HG03097 (cell line): Measurements from ENCODE around the gene PTPRC.
A peak's percentile ranks its signal among the peaks of the same experiment; 100 is the strongest.

Experiments used
- ATAC-seq: cut with Tn5 transposase; IDR thresholded peaks from one replicate; pipeline ENCODE4 v1.9.1; 2021; ENCODE audit not compliant: unreplicated experiment, low FRiP score

Gene PTPRC

GRCh38 chr1:198619375-198620140, 19.3 kb upstream of the PTPRC start:
- ATAC-seq: no peak

GRCh38 chr1:198620218-198620617, 18.6 kb upstream of the PTPRC start:
- no peak for ATAC-seq

GRCh38 chr1:198620951-198621824, 17.7 kb upstream of the PTPRC start:
- peak; percentile 70 for ATAC-seq

- ATAC-seq: no peak
Observed at GRCh38 chr1:198622001-198622400, 16.8 kb upstream of the PTPRC start.

GRCh38 chr1:198623752-198624647, 14.8 kb upstream of the PTPRC start:
- no peak for ATAC-seq

- ATAC-seq: no peak
Observed at GRCh38 chr1:198624648-198624980, 14.2 kb upstream of the PTPRC start.

- ATAC-seq: no peak
Observed at GRCh38 chr1:198627436-198628066, 11.3 kb upstream of the PTPRC start.

- no peak for ATAC-seq
Observed at GRCh38 chr1:198628067-198628455, 10.8 kb upstream of the PTPRC start.

- ATAC-seq: no peak
Observed at GRCh38 chr1:198629610-198630009, 9.2 kb upstream of the PTPRC start.

- ATAC-seq: no peak
Observed at GRCh38 chr1:198630863-198631262, 8.0 kb upstream of the PTPRC start.

- ATAC-seq: no peak
Observed at GRCh38 chr1:198631292-198631691, 7.5 kb upstream of the PTPRC start.

GRCh38 chr1:198632007-198632406, 6.8 kb upstream of the PTPRC start:
- ATAC-seq: no peak

- ATAC-seq: no peak
Observed at GRCh38 chr1:198633675-198634121, 5.1 kb upstream of the PTPRC start.

GRCh38 chr1:198635964-198636363, 2.9 kb upstream of the PTPRC start:
- no peak for ATAC-seq

- ATAC-seq: no peak
Observed at GRCh38 chr1:198636391-198636790, 2.4 kb upstream of the PTPRC start.

- ATAC-seq: no peak
Observed at GRCh38 chr1:198637157-198637556, 1.7 kb upstream of the PTPRC start.

GRCh38 chr1:198637916-198638437, 863 bp upstream of the PTPRC start:
- ATAC-seq: no peak

- no peak for ATAC-seq
Observed at GRCh38 chr1:198638441-198638840, 399 bp upstream of the PTPRC start.

GRCh38 chr1:198639671-198640143, 867 bp downstream of the PTPRC start:
- no peak for ATAC-seq

- ATAC-seq: no peak
Observed at GRCh38 chr1:198640174-198640573, 1.3 kb downstream of the PTPRC start.
